GM03348 (cell line): ENCODE results near the gene PGS1.

Experiments used
- DNase-seq: peaks from one replicate; pipeline ENCODE4 v3.0.0; 2012; ENCODE audit warnings: low spot score

The PGS1 gene

GRCh38 chr17:78428836-78429617 lies 50.6 kb downstream of the PGS1 start:
- no peak for DNase-seq

DNA sequence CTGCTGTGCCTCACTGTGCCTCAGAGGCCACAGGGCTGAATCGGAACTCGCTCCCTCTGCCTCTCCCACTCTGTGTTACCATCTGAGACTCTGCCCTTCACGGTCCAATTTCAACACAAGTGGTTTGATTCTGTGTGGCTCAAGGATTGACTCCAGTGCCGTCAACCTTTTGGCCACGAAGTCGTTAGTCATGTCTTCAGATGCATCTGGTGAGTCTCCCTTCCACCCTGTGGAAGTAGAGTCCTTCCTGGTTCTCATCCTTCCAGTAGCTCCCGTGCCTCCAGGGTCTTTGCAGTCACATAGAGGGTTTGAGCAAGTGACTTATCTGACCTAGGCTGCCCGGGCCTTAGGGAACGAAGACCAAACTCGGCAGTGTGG lies 51.2 kb downstream of the PGS1 start:
- DNase-seq: no peak

- DNase-seq: no peak
These were observed 52.6 kb downstream of the PGS1 start for GRCh38 chr17:78430892-78431691.

- no peak for DNase-seq
These were observed 53.2 kb downstream of the PGS1 start for GRCh38 chr17:78431692-78431958.

DNA sequence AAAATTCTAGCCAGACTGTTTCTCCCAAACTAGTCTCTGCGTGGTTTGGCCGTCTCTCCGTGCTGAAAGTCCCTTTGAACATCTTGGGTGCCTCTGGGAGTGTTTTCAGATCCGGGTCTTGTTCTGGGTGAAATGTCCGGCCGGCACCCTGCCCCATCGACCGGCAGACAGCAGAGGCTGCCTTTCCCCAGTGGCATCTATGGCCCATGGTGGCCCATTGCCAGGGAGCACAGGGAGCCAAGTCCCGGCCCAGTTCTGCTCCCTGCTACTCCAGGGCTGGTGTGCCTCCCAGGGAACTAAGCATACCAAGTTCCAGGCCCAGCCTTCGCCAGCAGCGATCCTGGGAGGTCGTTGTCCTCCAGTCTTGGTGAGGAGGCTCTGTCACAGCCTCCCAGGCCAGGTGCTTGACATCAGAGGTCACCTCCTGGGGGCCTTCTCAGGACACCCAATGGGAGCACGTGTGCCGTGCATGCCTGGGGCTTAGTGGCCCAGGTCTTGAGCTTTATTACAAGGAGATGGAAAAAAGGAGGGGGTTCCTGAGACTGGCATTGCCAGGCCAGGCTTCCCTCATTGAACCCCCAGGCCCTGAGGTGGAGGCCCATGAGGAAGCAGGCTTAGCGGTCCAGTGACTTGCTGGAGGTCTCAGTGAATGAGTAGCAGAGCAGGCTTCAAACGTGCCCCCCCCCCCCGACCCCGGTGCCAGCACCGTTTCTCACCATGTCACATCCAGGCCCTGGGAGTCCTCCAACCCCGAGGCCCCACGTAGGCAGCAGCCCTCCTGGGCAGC lies 54.0 kb downstream of the PGS1 start:
- DNase-seq: no peak

DNA sequence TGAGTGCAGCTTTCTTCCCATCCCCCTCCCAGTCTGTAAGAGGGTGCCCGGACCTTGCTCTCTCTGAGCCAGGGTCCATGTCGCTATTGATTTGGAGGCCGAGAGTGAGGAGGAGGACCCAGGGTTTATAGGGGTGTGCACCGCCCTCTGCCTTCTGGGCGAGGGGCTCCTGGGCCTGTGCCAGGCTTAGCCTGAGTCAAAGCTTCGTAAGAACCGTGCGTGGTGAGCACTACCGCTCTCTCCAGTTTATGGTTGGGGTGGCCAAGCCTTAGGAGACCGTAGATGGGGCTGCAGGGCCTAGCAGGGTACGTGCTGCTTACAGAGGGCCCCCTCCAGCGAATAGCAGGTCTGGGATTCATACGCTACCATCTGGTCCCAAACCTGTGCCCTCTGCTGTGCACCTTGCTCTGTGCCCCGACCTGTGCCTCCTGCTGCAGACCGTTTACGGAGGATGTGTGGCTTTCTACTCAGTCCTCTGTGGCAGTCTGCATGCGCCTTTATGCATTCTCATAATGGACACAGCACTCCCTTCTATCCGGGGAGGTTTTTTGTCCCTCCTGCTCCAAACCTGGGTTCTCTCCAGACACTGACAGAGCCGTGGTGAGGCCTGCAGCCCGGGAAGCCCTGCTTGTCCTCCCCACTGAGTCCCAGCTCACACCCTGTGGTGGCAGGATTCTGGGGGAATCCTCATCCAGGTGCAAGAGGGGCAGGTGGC lies 54.7 kb downstream of the PGS1 start:
- no peak for DNase-seq

GRCh38 chr17:78433780-78434335 lies 55.4 kb downstream of the PGS1 start:
- no peak for DNase-seq

DNA sequence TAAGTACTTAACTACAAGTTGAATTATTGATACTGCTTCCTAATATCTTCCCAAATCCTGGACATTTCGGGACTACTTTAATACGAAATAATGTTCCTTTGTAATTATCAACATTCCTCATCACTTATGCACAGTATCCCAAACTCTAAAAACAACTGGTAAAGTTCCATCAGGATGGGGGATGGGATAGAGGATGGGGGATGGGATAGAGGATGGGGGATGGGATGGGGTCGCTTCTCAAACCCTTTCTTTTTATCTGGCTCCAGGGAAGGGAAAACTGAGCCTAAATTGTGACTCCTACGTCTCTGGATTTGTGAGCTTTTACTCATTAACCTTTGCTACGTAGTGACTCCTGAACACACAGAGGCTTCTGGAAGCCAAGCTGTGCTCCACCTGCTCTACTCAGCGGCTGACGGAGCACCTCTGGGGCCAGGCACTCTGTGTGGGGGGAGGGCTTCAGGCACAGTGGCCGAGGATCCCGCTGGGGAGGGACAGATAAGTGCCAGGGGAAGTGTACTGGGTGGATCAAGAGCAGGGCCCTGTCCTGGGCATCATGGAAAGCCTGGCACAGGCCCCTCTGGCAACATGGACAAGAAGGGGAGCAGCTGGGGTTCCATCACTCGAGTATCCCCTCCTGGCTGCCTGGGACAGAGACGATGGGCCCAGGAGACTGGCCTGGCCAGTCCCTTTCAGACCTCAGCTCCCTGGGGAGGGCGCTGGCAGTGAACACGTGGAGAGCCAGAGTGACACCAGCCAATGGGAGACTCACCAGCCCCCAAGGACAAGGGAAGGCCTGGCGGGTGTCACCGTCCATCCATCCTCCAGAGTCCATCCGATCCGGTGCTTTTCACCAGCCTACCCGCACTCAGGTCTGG lies 56.2 kb downstream of the PGS1 start:
- DNase-seq: no peak

DNA sequence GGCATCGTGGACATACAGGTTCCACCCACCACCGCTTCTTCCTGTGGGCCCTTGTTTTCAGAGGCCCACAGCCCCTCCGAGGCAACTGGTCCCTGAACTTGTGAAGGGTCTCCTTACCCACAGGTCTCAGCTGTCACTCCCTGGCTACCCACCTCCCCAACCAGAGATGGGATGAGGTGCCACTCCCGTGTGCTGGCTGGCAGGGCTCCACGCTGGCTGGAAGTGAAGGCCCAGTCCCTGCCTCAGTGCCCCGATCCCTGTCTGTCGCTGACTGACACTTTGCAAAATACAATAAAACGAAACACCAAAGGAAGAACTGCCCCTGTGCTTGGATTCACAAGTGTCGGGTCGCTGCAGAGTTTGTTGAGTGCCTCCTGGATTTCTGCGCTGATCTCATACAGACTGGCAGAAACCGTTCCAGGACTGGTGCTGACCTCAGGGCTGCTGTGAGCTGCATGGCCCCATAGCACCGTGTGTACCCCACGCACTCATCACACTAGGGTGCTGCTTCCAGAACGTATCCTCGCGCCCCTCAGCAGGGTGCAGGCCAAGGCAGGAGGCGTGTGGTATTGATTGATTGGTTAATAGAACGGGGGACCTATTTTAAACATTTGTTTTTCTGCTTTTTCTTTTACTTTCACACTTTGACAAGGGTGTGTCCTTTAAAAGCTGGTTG lies 57.0 kb downstream of the PGS1 start:
- DNase-seq: no peak

- no peak for DNase-seq
These were observed 59.2 kb downstream of the PGS1 start for GRCh38 chr17:78437508-78438169.

DNA sequence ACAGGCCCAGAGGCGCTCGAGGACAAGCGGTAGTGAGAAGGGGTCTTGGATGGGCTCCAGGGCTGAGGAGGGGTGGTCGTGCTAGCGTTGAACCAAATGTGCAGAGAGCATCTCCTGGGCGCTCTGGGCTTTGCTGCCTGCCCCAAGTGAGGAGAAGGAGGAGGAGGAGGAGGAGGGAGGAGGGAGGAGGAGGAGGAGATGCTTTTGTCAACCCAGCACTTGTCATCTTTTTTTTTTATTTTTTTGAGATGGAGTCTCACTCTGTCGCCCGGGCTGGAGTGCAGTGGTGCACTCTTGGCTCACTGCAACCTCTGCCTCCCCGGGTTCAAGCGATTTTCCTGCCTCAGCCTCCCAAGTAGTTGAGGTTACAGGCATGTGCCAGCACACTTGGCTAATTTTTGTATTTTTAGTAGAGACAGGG lies 59.8 kb downstream of the PGS1 start:
- no peak for DNase-seq

- DNase-seq: no peak
These were observed 60.4 kb downstream of the PGS1 start for GRCh38 chr17:78438694-78439325.

DNA sequence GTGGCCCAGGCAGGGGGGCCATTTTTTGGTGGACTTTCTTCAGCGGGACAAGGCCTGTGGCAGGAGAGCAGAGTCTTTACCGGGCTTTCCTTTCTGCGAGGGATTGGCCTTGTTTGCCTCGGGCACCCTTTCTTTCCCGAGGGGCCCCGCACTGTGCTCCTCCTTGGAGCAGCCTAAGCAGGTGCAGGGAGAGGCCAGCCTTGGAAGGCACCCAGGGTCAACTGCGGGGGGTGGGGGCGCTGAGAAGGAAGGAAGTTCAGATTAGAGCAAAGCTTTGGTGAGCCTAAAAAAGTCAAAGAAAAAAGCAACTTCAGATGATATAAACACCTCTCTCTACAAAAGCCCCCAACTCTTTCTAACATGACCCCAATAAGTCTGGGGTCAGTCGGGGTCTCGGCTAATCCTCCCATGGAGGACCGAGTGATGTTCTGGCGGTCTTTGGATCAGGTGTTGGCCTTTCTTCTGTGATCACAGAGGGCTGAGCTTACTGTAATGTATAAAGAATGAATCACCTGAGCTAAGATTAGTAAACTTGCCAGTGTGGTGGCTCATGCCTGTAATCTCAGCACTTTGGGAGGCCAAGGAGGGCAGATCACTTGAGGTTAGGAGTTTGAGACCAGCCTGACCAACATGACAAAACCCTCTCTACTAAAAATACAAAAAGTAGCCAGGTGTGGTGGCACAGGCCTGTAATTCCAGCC lies 63.0 kb downstream of the PGS1 start:
- no peak for DNase-seq

- no peak for DNase-seq
These were observed 64.3 kb downstream of the PGS1 start for GRCh38 chr17:78442648-78443218.

GRCh38 chr17:78444392-78444791 lies 65.9 kb downstream of the PGS1 start:
- no peak for DNase-seq

DNA sequence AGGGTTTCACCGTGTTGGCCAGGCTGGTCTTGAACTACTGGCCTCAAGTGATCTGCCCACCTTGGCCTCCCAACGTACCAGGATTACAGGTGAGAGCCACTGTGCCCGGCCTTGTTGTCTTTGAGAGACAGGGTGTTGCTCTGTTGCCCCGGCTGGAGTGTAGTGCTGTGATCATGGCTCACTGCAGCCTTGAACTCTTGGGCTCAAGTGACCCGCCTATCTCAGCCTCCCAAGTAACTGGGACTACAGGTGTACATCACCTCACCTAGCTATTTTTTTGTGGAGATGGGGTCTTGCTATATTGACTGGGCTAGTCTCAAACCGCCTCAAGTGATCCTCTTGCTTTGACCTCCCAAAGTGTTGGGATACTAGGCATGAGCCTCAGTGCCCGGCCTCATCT lies 68.4 kb downstream of the PGS1 start:
- no peak for DNase-seq

DNA sequence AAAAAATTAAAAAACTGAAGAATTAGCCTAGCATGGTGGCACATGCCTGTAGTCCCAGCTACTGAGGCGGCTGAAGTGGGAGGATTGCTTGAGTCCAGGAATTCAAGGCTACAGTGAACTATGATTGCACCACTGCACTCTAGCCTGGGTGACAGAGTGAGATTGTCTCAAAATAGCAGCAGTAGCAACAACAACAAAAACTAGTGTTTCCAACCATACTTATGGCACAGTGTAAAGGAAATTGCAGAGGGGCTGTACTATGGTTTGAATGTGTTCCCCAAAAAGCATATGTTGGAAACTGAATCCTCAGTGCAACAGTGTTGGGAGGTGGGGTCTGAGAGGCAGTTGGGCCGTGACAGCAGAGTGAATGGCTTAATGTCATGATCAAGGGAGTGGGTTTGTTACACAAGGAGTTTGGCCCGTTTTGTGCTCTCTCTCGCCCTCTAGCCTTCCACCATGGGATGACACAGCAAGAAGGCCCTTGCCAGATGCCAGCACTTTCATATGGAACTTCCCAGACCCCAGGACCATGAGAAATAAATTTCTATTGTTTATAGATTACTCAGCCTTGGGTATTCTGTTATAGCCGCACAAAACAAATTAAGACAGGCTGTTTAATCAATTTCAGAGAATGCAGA lies 70.0 kb downstream of the PGS1 start:
- DNase-seq: no peak
